Endothelial cell of umbilical vein (primary cell): ENCODE results near the gene ANKRD45. TPM values are rescaled to one million over a fixed set of nuclear protein-coding genes. Genes with fewer than 3 reads are reported as not detected.

Experiments
- BruUV-seq: library from RNA; stranded (reverse); fragments of 400-500 nt; replicated peaks from 2 replicates; lab custom pipeline; 2021; lab: Mats Ljungman, UMichigan
- CTCF ChIA-PET: fragments of 300-600, 350-600 bp; sonication (Branson Sonifier 250); formaldehyde crosslinking; loops from one replicate; lab custom pipeline; 2021; ENCODE audit warnings: antibody characterized with exemption, inconsistent platforms; lab: Charles Lee
- POLR2A ChIA-PET: fragments of 300-600, 350-600 bp; sonication (Branson Sonifier 250); formaldehyde crosslinking; loops from one replicate; lab custom pipeline; 2021; ENCODE audit warnings: antibody characterized with exemption, inconsistent platforms; lab: Charles Lee
- DNase-seq: peaks from one replicate; pipeline ENCODE4 v3.0.0-alpha.2; 2011; ENCODE audit warnings: low read depth, low spot score
- FAIRE-seq: peaks from 2 replicates; lab custom pipeline; 2011; peaks lifted over from hg19 to GRCh38; lab: Jason Lieb, UNC
- H2AFZ ChIP-seq: 2 replicates; pipeline ENCODE4 v1.6.0; 2012; ENCODE audit warnings: low read depth, low read length, control low read depth, inconsistent platforms
- H3K27ac ChIP-seq: 2 replicates; pipeline ENCODE4 v1.5.1; 2011; ENCODE audit warnings: low read depth, mild to moderate bottlenecking, control low read depth, low read length, moderate library complexity; ENCODE audit not compliant: insufficient read depth
- H3K27me3 ChIP-seq, 2 experiments: 2 replicates each; pipeline versions ENCODE4 v1.6.0 to v1.6.1; 2011; ENCODE audit warnings: low read length in 2 of 2, mixed read lengths in 1 of 2; ENCODE audit not compliant: control insufficient read depth in 2 of 2, insufficient read depth in 2 of 2
- H3K36me3 ChIP-seq, 2 experiments: 2 replicates in 1 of 2; 3 replicates in 1 of 2; pipeline ENCODE4 v1.5.1; 2011; ENCODE audit warnings: low read length in 2 of 2, mild to moderate bottlenecking in 1 of 2, moderate library complexity in 1 of 2; ENCODE audit not compliant: control insufficient read depth in 2 of 2, insufficient read depth in 2 of 2; ENCODE audit errors: extremely low read depth in 1 of 2
- H3K4me1 ChIP-seq: 3 replicates; pipeline ENCODE4 v1.5.1; 2011; ENCODE audit warnings: mild to moderate bottlenecking, low read length; ENCODE audit not compliant: control insufficient read depth, insufficient read depth; ENCODE audit errors: extremely low read depth
- H3K4me2 ChIP-seq: 2 replicates; pipeline ENCODE4 v1.6.1; 2011; ENCODE audit warnings: low read length, control low read depth, mixed read lengths; ENCODE audit not compliant: insufficient read depth
- H3K4me3 ChIP-seq, 3 experiments: fragments of 200-600 bp in 1 of 3; sonication (generic), shearing (Covaris generic) in 1 of 3; replicated peaks in 1 of 3; 2 replicates each; pipeline ENCODE4 v1.5.1; 2011 to 2016; ENCODE audit warnings: control low read depth in 3 of 3, low read length in 3 of 3, mild to moderate bottlenecking in 2 of 3, inconsistent platforms in 1 of 3, low read depth in 1 of 3, moderate library complexity in 1 of 3; ENCODE audit not compliant: insufficient read depth in 1 of 3
- H3K79me2 ChIP-seq: 2 replicates; pipeline ENCODE4 v1.6.0; 2012; ENCODE audit warnings: low read length, inconsistent platforms; ENCODE audit not compliant: control insufficient read depth, insufficient read depth
- H3K9ac ChIP-seq: replicated peaks from 2 replicates; pipeline ENCODE3; 2011; ENCODE audit warnings: low read length, control low read depth; ENCODE audit not compliant: insufficient read depth; ENCODE audit errors: extremely low read depth
- H3K9me1 ChIP-seq: replicated peaks from 3 replicates; pipeline ENCODE4 v1.6.0; 2011; ENCODE audit warnings: mild to moderate bottlenecking, low read length; ENCODE audit not compliant: control insufficient read depth, insufficient read depth; ENCODE audit errors: extremely low read depth
- H3K9me3 ChIP-seq: replicated peaks from 2 replicates; pipeline ENCODE4 v1.5.1; 2012; ENCODE audit warnings: low read length, inconsistent platforms; ENCODE audit not compliant: control insufficient read depth, insufficient read depth
- H4K20me1 ChIP-seq: replicated peaks from 2 replicates; pipeline ENCODE3; 2011; ENCODE audit warnings: mild to moderate bottlenecking, low read length; ENCODE audit not compliant: control insufficient read depth, insufficient read depth; ENCODE audit errors: extremely low read depth
- CTCF ChIP-seq, 2 donors: IDR thresholded peaks; 1 replicate in 1 of 2; 2 replicates in 1 of 2; pipeline ENCODE4 v1.5.1; 2011; ENCODE audit warnings: low read length in 2 of 2, mild to moderate bottlenecking in 2 of 2, moderate library complexity in 2 of 2, control low read depth in 1 of 2, inconsistent platforms in 1 of 2, low read depth in 1 of 2; ENCODE audit not compliant: insufficient read depth in 1 of 2; ENCODE audit errors: extremely low read depth in 1 of 2
- EZH2 ChIP-seq: IDR thresholded peaks from 2 replicates; pipeline ENCODE4 v1.6.1; 2012; ENCODE audit warnings: borderline replicate concordance, low read depth, mild to moderate bottlenecking, moderate library complexity, low read length, inconsistent platforms; ENCODE audit not compliant: severe bottlenecking
- FOS ChIP-seq: IDR thresholded peaks from 2 replicates; pipeline ENCODE4 v1.6.1; 2011; ENCODE audit warnings: mild to moderate bottlenecking, low read length, moderate library complexity, borderline replicate concordance; ENCODE audit not compliant: insufficient read depth
- GATA2 ChIP-seq: IDR thresholded peaks from 2 replicates; pipeline ENCODE4 v1.7.0; 2011; ENCODE audit warnings: low read depth, mild to moderate bottlenecking, moderate library complexity, mixed read lengths, low read length; ENCODE audit not compliant: insufficient read length, insufficient read depth
- JUN ChIP-seq: IDR thresholded peaks from 2 replicates; pipeline ENCODE4 v1.6.1; 2011; ENCODE audit warnings: borderline replicate concordance, low read depth; ENCODE audit not compliant: insufficient read length, insufficient read depth
- MAX ChIP-seq: IDR thresholded peaks from 2 replicates; pipeline ENCODE4 v1.6.1; 2011; ENCODE audit not compliant: insufficient read depth, insufficient read length
- MYC ChIP-seq: IDR thresholded peaks from one replicate; pipeline ENCODE4 v1.6.1; 2011; ENCODE audit warnings: mild to moderate bottlenecking, low read depth, low read length
- POLR2A ChIP-seq: IDR thresholded peaks from 2 replicates; pipeline ENCODE4 v1.6.1; 2012; ENCODE audit warnings: low read depth, mild to moderate bottlenecking, control low read depth, low read length
- POLR2AphosphoS5 ChIP-seq: IDR thresholded peaks from 2 replicates; pipeline ENCODE4 v1.6.1; 2012; ENCODE audit warnings: low read depth, mild to moderate bottlenecking, control low read depth, low read length, moderate library complexity; ENCODE audit not compliant: insufficient read depth
- dilution Hi-C: fragments of 300-500 bp; cut with MboI; formaldehyde crosslinking; loops from one replicate; pipeline ENCODE4 v1.15.0; 2019; ENCODE audit warnings: low sequenced_read_pairs; ENCODE audit not compliant: extremely low pct_ligation_motif_present
- intact Hi-C: fragments of 100-400 bp; cut with micrococcal nuclease; formaldehyde crosslinking; loops from one replicate; pipeline ENCODE4 v1.10.0; 2022
- polyA plus RNA-seq, 4 experiments: library from polyadenylated mRNA; depleted of rRNA in 3 of 4; stranded (reverse) in 3 of 4; unstranded in 1 of 4; fragments of >200 nt; gene quantifications; 2 replicates each; pipeline versions ENCODE4 v1.2.1 to v1.2.3, GENCODE V29; 2011 to 2012; ENCODE audit warnings: missing spikeins in 1 of 4
- total RNA-seq: library from RNA; stranded (reverse); gene quantifications from 2 replicates; pipeline ENCODE4 v1.2.3, GENCODE V29; 2021

Gene ANKRD45
- total and polyA plus RNA-seq, 2 donors (not counting 3 experiments of a cell fraction or from before 2014, with no cell fraction given): 0.19 to 0.62 TPM

GRCh38 chr1:173570370-173571007 lies 99.2 kb downstream of the ANKRD45 start:
- Histone ChIP-seq H3K36me3 (no peaks in the 10 kb centered on the region), H3K4me3 (no peak overlapping the region), H3K79me2 (no peaks in the 10 kb centered on the region), H4K20me1 (no peaks in the 10 kb centered on the region), H2AFZ (no peak overlapping the region), H3K9me1 (no peaks in the 10 kb centered on the region), H3K27ac (no peak overlapping the region), H3K4me2 (no peak overlapping the region), H3K27me3 (peaks cover 0 to 5% of the 10 kb centered on the region in 2 experiments), H3K9ac (no peak overlapping the region), H3K4me1 (no peaks in the 10 kb centered on the region), H3K9me3 (no peaks in the 10 kb centered on the region)
- BruUV-seq: no TSS peak
- ChIA-PET POLR2A (no interaction called here), CTCF (interaction anchor here (1.2 kb wide), 1 partner anchor 11 kb away, joined by 3 read pairs; no protein-coding TSS in a partner anchor)
- FAIRE-seq: no peak
- DNase-seq: no peak
- intact Hi-C loops: no loop called here
- dilution Hi-C loops: no loop called here
- no peak for TF ChIP-seq POLR2A

GRCh38 chr1:173568483-173568882 lies 101.2 kb downstream of the ANKRD45 start:
- H3K9me1 ChIP-seq: no peaks in the 10 kb centered on the region
- no peak for FAIRE-seq
- no peak overlapping the region for H3K4me2 ChIP-seq
- peaks cover 0 to 5% of the 10 kb centered on the region in 2 experiments for H3K27me3 ChIP-seq
- ChIA-PET POLR2A (no interaction called here), CTCF (no interaction called here)
- H3K9me3 ChIP-seq: no peaks in the 10 kb centered on the region
- intact Hi-C loops: no loop called here
- no peak overlapping the region for H3K27ac ChIP-seq
- no peak overlapping the region for H3K4me3 ChIP-seq
- no TSS peak for BruUV-seq
- no peaks in the 10 kb centered on the region for H3K4me1 ChIP-seq
- no peak overlapping the region for H2AFZ ChIP-seq
- no peaks in the 10 kb centered on the region for H4K20me1 ChIP-seq
- no peak overlapping the region for H3K9ac ChIP-seq
- no peaks in the 10 kb centered on the region for H3K79me2 ChIP-seq
- no peaks in the 10 kb centered on the region for H3K36me3 ChIP-seq
- no peak for TF ChIP-seq MAX
- no peak for TF ChIP-seq JUN
- no peak for TF ChIP-seq CTCF (IDR thresholded peaks at IDR 0.05; ENCODE audit: extremely low read depth in 1 of 2, insufficient read depth in 1 of 2, low read depth in 1 of 2, low read length in 2 of 2)
- no peak for TF ChIP-seq MYC
- no peak for TF ChIP-seq GATA2
- no peak for TF ChIP-seq POLR2AphosphoS5
- no peak for TF ChIP-seq POLR2A
- no peak for TF ChIP-seq EZH2
- TF ChIP-seq FOS: no peak
- DNase-seq: no peak
- dilution Hi-C loops: no loop called here
